ENCODE results near the gene RFC3. TPM values are rescaled to one million over a fixed set of nuclear protein-coding genes. Genes with fewer than 3 reads are reported as not detected.

Gene RFC3
- total RNA-seq, 1 experiment from 2014 or later: 30.8 TPM

DNA sequence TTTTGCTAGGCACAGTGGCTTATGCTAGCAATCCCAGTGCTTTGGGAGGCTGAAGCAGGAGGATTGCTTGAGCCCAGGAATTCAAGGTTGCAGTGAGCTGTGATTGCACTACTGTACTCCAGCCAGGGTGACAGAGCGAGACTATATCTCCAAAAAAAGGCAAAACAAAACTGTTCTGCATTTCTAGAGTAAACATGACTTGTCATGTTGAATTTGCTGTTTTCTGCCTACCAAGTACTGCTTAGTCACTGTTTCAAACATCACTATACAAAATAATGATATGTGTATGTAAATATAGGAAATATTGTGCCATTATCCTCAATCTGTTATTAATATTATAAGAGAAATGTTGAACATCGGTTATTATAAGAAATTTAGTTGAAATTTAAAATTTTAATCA lies 9.2 kb downstream of the RFC3 start:
- no peaks in the 10 kb centered on the region for H3K4me1 Mint-ChIP-seq (ENCODE audit: low read depth, unreplicated experiment)
- H3K36me3 Mint-ChIP-seq (ENCODE audit: insufficient read depth, unreplicated experiment): peaks cover 5% of the 10 kb centered on the region
- CTCF ChIA-PET: no interaction called here
- H3K9me3 Mint-ChIP-seq (ENCODE audit: low read depth, unreplicated experiment): no peaks in the 10 kb centered on the region
- intact Hi-C loops (cut with micrococcal nuclease; ENCODE audit: unreplicated experiment): no loop called here
- TF ChIP-seq, protein P1, sequence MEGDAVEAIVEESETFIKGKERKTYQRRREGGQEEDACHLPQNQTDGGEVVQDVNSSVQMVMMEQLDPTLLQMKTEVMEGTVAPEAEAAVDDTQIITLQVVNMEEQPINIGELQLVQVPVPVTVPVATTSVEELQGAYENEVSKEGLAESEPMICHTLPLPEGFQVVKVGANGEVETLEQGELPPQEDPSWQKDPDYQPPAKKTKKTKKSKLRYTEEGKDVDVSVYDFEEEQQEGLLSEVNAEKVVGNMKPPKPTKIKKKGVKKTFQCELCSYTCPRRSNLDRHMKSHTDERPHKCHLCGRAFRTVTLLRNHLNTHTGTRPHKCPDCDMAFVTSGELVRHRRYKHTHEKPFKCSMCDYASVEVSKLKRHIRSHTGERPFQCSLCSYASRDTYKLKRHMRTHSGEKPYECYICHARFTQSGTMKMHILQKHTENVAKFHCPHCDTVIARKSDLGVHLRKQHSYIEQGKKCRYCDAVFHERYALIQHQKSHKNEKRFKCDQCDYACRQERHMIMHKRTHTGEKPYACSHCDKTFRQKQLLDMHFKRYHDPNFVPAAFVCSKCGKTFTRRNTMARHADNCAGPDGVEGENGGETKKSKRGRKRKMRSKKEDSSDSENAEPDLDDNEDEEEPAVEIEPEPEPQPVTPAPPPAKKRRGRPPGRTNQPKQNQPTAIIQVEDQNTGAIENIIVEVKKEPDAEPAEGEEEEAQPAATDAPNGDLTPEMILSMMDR (IDR thresholded peaks at IDR 0.05; ENCODE audit: unreplicated experiment): no peak
- no peak overlapping the region for H3K4me3 Mint-ChIP-seq (ENCODE audit: low read depth, unreplicated experiment)
- H3K27ac Mint-ChIP-seq (ENCODE audit: unreplicated experiment): no peak overlapping the region
- no TSS peak for BruUV-seq (replicated peaks)
- H3K27me3 Mint-ChIP-seq (ENCODE audit: unreplicated experiment): no peaks in the 10 kb centered on the region
- DNase-seq: no peak

DNA sequence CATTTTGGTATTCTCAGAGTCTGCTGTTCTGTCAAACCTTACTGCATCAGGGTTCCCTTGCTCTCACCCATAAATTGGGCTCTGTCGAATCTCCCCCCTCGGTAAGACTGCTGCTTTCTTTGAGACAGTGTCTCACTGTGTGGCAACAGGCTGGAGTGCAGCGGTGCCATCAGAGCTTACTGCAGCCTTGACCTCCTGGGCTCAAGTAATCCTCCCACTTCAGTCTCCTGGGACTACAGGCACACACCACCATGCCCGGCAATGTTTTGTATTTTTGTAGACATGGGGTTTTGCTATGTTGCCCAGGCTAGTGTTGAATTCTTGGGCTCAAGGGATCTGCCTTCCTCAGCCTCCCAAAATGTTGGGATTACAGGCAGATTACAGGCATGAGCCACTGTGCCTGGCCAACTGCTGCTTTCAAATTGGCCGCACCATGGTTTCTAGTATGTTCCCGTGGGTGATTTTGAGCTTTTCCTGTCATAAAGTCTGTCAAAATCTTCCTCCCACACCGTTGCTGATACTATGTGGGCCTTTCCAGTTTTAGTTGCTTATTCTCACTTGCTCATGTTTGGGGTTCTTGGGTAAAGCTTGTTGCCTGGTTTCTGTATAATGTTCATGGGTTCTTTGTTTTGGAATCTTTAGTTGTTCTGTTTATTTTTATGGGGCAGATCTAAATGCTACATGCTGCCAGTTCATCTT lies 10.6 kb downstream of the RFC3 start:
- intact Hi-C loops (cut with micrococcal nuclease; ENCODE audit: unreplicated experiment): no loop called here
- CTCF ChIA-PET: no interaction called here
- no peak overlapping the region for H3K27ac Mint-ChIP-seq (ENCODE audit: unreplicated experiment)

DNA sequence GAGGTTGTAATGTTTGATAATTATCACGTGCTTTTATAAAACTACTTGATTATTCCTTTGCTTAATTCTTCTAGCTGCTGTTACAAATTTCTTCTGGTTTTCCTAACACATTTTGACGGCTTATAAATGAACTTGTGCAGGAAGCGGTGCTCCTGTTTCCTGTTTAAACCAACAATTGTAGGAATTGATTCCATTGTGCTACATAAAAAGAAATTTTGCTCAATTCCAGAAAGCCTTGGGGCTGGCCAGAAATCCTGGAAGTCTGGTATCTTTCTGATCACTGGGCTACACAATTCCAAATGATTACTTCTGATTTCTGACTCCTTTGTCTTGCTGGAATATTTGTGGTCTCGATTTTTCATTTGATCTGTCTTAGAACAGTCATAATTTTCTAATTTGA lies 14.9 kb downstream of the RFC3 start:
- H3K36me3 Mint-ChIP-seq (ENCODE audit: insufficient read depth, unreplicated experiment): peaks cover 5% of the 10 kb centered on the region
- H3K27ac Mint-ChIP-seq (ENCODE audit: unreplicated experiment): no peak overlapping the region
- TF ChIP-seq, protein P1 (IDR thresholded peaks at IDR 0.05; ENCODE audit: unreplicated experiment): no peak
- CTCF ChIA-PET: no interaction called here
- no peak for DNase-seq
- H3K9me3 Mint-ChIP-seq (ENCODE audit: low read depth, unreplicated experiment): no peaks in the 10 kb centered on the region
- no peak overlapping the region for H3K4me3 Mint-ChIP-seq (ENCODE audit: low read depth, unreplicated experiment)
- no peaks in the 10 kb centered on the region for H3K27me3 Mint-ChIP-seq (ENCODE audit: unreplicated experiment)
- intact Hi-C loops (cut with micrococcal nuclease; ENCODE audit: unreplicated experiment): no loop called here
- BruUV-seq (replicated peaks): no TSS peak
- H3K4me1 Mint-ChIP-seq (ENCODE audit: low read depth, unreplicated experiment): no peaks in the 10 kb centered on the region

More for the DNA sequence above, 10.6 kb downstream of the RFC3 start:
- Mint-ChIP-seq H3K27me3 (ENCODE audit: unreplicated experiment) (no peaks in the 10 kb centered on the region), H3K4me3 (ENCODE audit: low read depth, unreplicated experiment) (no peak overlapping the region), H3K4me1 (ENCODE audit: low read depth, unreplicated experiment) (no peaks in the 10 kb centered on the region), H3K9me3 (ENCODE audit: low read depth, unreplicated experiment) (no peaks in the 10 kb centered on the region), H3K36me3 (ENCODE audit: insufficient read depth, unreplicated experiment) (peaks cover 5% of the 10 kb centered on the region)
- DNase-seq: no peak
- no TSS peak for BruUV-seq (replicated peaks)
- TF ChIP-seq, protein P1 (IDR thresholded peaks at IDR 0.05; ENCODE audit: unreplicated experiment): no peak

DNA sequence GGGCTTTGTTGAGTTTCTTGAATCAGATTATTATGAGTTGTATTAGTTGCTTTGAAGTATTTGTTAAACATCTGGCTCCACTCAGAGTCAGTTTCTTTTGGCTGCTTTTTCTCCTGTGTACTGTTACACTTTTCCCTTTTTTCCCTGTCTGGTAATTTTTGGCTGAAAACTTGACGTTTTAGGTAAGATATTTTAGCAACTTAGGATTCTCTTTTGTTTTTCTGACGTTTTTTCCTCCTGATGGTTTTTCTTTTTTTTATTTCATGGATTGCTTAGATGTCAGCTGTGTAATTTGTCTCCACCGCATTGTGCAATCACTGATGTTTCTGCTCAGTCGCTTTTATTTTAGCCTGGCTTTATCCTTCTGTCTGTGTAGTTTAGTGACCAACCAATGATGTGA lies 20.7 kb downstream of the RFC3 start:
- BruUV-seq (replicated peaks): no TSS peak
- no peak overlapping the region for H3K27ac Mint-ChIP-seq (ENCODE audit: unreplicated experiment)
- H3K4me3 Mint-ChIP-seq (ENCODE audit: low read depth, unreplicated experiment): no peak overlapping the region
- CTCF ChIA-PET: no interaction called here
- no peak for DNase-seq
- intact Hi-C loops (cut with micrococcal nuclease; ENCODE audit: unreplicated experiment): no loop called here
- H3K36me3 Mint-ChIP-seq (ENCODE audit: insufficient read depth, unreplicated experiment): peaks cover 6% of the 10 kb centered on the region
- TF ChIP-seq, protein P1 (IDR thresholded peaks at IDR 0.05; ENCODE audit: unreplicated experiment): no peak
- no peaks in the 10 kb centered on the region for H3K27me3 Mint-ChIP-seq (ENCODE audit: unreplicated experiment)
- no peaks in the 10 kb centered on the region for H3K4me1 Mint-ChIP-seq (ENCODE audit: low read depth, unreplicated experiment)
- H3K9me3 Mint-ChIP-seq (ENCODE audit: low read depth, unreplicated experiment): no peaks in the 10 kb centered on the region
